IMR-90 (cell line): ENCODE measurements around the gene ADGRL3. TPM values are rescaled to one million over a fixed set of nuclear protein-coding genes. Genes with fewer than 3 reads are reported as not detected.

ENCODE experiments used
- ATAC-seq: fragments of 200-7000 bp; cut with Tn5 transposase; 2 replicates; pipeline ENCODE4 v1.9.1; 2020; ENCODE audit warnings: low read depth, mild to moderate bottlenecking, moderate library complexity
- BruUV-seq: library from RNA; stranded (reverse); fragments of 400-500 nt; replicated peaks from 2 replicates; lab custom pipeline; 2021; lab: Mats Ljungman, UMichigan
- CTCF ChIA-PET: fragments of 300-600 bp; formaldehyde crosslinking; extraction: SDS; loops from one replicate; lab custom pipeline; 2021; ENCODE audit warnings: antibody characterized with exemption; lab: Yijun Ruan, JAX
- POLR2A ChIA-PET: fragments of 300-600 bp; sonication (Branson Sonifier 250); formaldehyde crosslinking; loops from one replicate; lab custom pipeline; 2022; ENCODE audit warnings: antibody characterized with exemption; ENCODE audit not compliant: unreplicated experiment; lab: Charles Lee
- DNase-seq: peaks from one replicate; pipeline ENCODE4 v3.0.0; 2013
- H2AFZ ChIP-seq: replicated peaks from 2 replicates; pipeline ENCODE3; 2013; ENCODE audit warnings: low read length, mild to moderate bottlenecking; ENCODE audit not compliant: poor library complexity
- H2AK5ac ChIP-seq: 2 replicates; pipeline ENCODE4 v1.6.1; 2013; ENCODE audit warnings: low read depth, low read length, inconsistent platforms
- H2AK9ac ChIP-seq: replicated peaks from 2 replicates; pipeline ENCODE3; 2013; ENCODE audit warnings: mild to moderate bottlenecking, low read depth, low read length, moderate library complexity; ENCODE audit not compliant: poor library complexity
- H2BK120ac ChIP-seq: 2 replicates; pipeline ENCODE4 v1.6.1; 2013; ENCODE audit warnings: low read depth, low read length, inconsistent platforms
- H2BK15ac ChIP-seq: 3 replicates; pipeline ENCODE4 v1.6.1; 2013; ENCODE audit warnings: low read depth, low read length, inconsistent platforms
- H2BK20ac ChIP-seq: 2 replicates; pipeline ENCODE4 v1.6.1; 2013; ENCODE audit warnings: low read depth, mild to moderate bottlenecking, inconsistent platforms, low read length, moderate library complexity
- H2BK5ac ChIP-seq: 2 replicates; pipeline ENCODE4 v1.6.1; 2013; ENCODE audit warnings: mild to moderate bottlenecking, low read depth, low read length, inconsistent platforms; ENCODE audit not compliant: poor library complexity, severe bottlenecking
- H3K14ac ChIP-seq: replicated peaks from 2 replicates; pipeline ENCODE4 v1.6.1; 2013; ENCODE audit warnings: low read depth, low read length, inconsistent platforms
- H3K18ac ChIP-seq: 2 replicates; pipeline ENCODE4 v1.6.1; 2013; ENCODE audit warnings: low read depth, low read length, control low read depth
- H3K23ac ChIP-seq: 2 replicates; pipeline ENCODE4 v1.6.1; 2013; ENCODE audit warnings: low read depth, low read length, inconsistent platforms
- H3K27ac ChIP-seq: 2 replicates; pipeline ENCODE4 v1.5.1; 2013; ENCODE audit warnings: mild to moderate bottlenecking, control low read depth, low read length; ENCODE audit not compliant: insufficient read depth
- H3K27me3 ChIP-seq: 2 replicates; pipeline ENCODE4 v1.6.1; 2013; ENCODE audit warnings: low read length; ENCODE audit not compliant: control insufficient read depth, insufficient read depth
- H3K36me3 ChIP-seq: 2 replicates; pipeline ENCODE4 v1.6.1; 2013; ENCODE audit warnings: low read length, mixed read lengths; ENCODE audit not compliant: control insufficient read depth, insufficient read depth
- H3K4ac ChIP-seq: 2 replicates; pipeline ENCODE4 v1.6.1; 2013; ENCODE audit warnings: low read depth, low read length, inconsistent platforms
- H3K4me1 ChIP-seq: 2 replicates; pipeline ENCODE4 v1.6.1; 2013; ENCODE audit warnings: low read length, mixed read lengths; ENCODE audit not compliant: control insufficient read depth, insufficient read depth
- H3K4me2 ChIP-seq: 2 replicates; pipeline ENCODE4 v1.6.1; 2013; ENCODE audit warnings: low read depth, mild to moderate bottlenecking, control low read depth, low read length, moderate library complexity
- H3K4me3 ChIP-seq: 2 replicates; pipeline ENCODE4 v1.5.1; 2013; ENCODE audit warnings: low read depth, mild to moderate bottlenecking, control low read depth, low read length, moderate library complexity; ENCODE audit not compliant: insufficient read depth
- H3K56ac ChIP-seq: 2 replicates; pipeline ENCODE4 v1.6.1; 2013; ENCODE audit warnings: low read length, inconsistent platforms; ENCODE audit not compliant: insufficient read depth; ENCODE audit errors: extremely low read depth
- H3K79me1 ChIP-seq, 2 experiments: 2 replicates each; pipeline ENCODE4 v1.6.1; 2013; ENCODE audit warnings: low read length in 2 of 2, inconsistent platforms in 1 of 2, low read depth in 1 of 2
- H3K9ac ChIP-seq: 2 replicates; pipeline ENCODE4 v1.6.1; 2013; ENCODE audit warnings: low read depth, low read length, control low read depth
- H3K9me1 ChIP-seq: 2 replicates; pipeline ENCODE4 v1.6.1; 2013; ENCODE audit warnings: low read length, inconsistent platforms; ENCODE audit not compliant: insufficient read depth
- H3K9me3 ChIP-seq: 2 replicates; pipeline ENCODE4 v1.6.1; 2013; ENCODE audit warnings: low read length; ENCODE audit not compliant: control insufficient read depth, insufficient read depth
- H4K20me1 ChIP-seq: 2 replicates; pipeline ENCODE4 v1.6.1; 2013; ENCODE audit warnings: low read length, inconsistent platforms; ENCODE audit not compliant: insufficient read depth
- H4K5ac ChIP-seq: 2 replicates; pipeline ENCODE4 v1.6.1; 2013; ENCODE audit warnings: mild to moderate bottlenecking, low read depth, low read length, control low read depth
- H4K8ac ChIP-seq, 2 experiments: 2 replicates each; pipeline ENCODE4 v1.6.1; 2013; ENCODE audit warnings: low read depth in 2 of 2, low read length in 2 of 2, control low read depth in 1 of 2, inconsistent platforms in 1 of 2
- H4K91ac ChIP-seq: 2 replicates; pipeline ENCODE4 v1.6.1; 2013; ENCODE audit warnings: low read depth, low read length, inconsistent platforms; ENCODE audit not compliant: insufficient read depth
- BHLHE40 ChIP-seq: fragments of 150-350 bp; IDR thresholded peaks from 2 replicates; pipeline ENCODE4 v1.6.1; 2016; ENCODE audit warnings: mild to moderate bottlenecking, low read depth, low read length
- MAFK ChIP-seq: IDR thresholded peaks from 2 replicates; pipeline ENCODE4 v1.6.1; 2012; ENCODE audit warnings: low read depth, low read length, improper control_type of control experiment
- MAZ ChIP-seq: IDR thresholded peaks from 2 replicates; pipeline ENCODE4 v1.6.1; 2012; ENCODE audit warnings: low read depth, mild to moderate bottlenecking, low read length, improper control_type of control experiment, moderate library complexity, borderline replicate concordance
- MXI1 ChIP-seq: IDR thresholded peaks from 2 replicates; pipeline ENCODE4 v1.6.1; 2012; ENCODE audit warnings: low read depth, mild to moderate bottlenecking, low read length, moderate library complexity, borderline replicate concordance
- RAD21 ChIP-seq: IDR thresholded peaks from 2 replicates; pipeline ENCODE4 v1.6.1; 2012; ENCODE audit warnings: low read length, improper control_type of control experiment
- RFX5 ChIP-seq: IDR thresholded peaks from 2 replicates; pipeline ENCODE4 v1.8.0; 2012; ENCODE audit warnings: low read depth, mild to moderate bottlenecking, low read length, moderate library complexity
- SMC3 ChIP-seq: fragments of 150-350 bp; IDR thresholded peaks from 2 replicates; pipeline ENCODE4 v1.6.1; 2016; ENCODE audit warnings: low read depth, mild to moderate bottlenecking, antibody characterized with exemption, low read length, moderate library complexity
- whole genome bisulfite sequencing, 2 experiments: methylation state at CpG; one replicate each; pipeline versions ENCODE4 v1.1.5 to v1.1.7; 2013; ENCODE audit warnings: missing lambda C conversion rate in 2 of 2; ENCODE audit not compliant: insufficient read length in 1 of 2; ENCODE audit errors: extremely low coverage in 2 of 2; 5-methylcytosine and 5-hydroxymethylcytosine counted together
- dilution Hi-C: fragments of 300-500 bp; cut with HindIII; formaldehyde crosslinking; loops from one replicate; pipeline ENCODE4 v1.14.3; 2018; ENCODE audit warnings: low sequenced_read_pairs; ENCODE audit not compliant: unreplicated experiment
- in situ Hi-C: fragments of 300-500 bp; cut with MboI; formaldehyde crosslinking; loops from 3 replicates; pipeline ENCODE4 v1.14.3; 2019; ENCODE audit warnings: low sequenced_read_pairs, inconsistent platforms, mixed read lengths
- intact Hi-C: fragments of 100-400 bp; cut with micrococcal nuclease; formaldehyde crosslinking; loops from 2 replicates; pipeline ENCODE4 v1.10.0; 2022
- polyA plus RNA-seq, 3 experiments: library from polyadenylated mRNA; depleted of rRNA; stranded (reverse); fragments of >200 nt; gene quantifications; 2 replicates each; pipeline ENCODE4 v1.2.3, GENCODE V29; 2012; ENCODE audit warnings: low replicate concordance in 1 of 3
- total RNA-seq: library from RNA; depleted of rRNA; stranded (reverse); fragments of >200 nt; gene quantifications from 2 replicates; pipeline ENCODE4 v1.2.3, GENCODE V29; 2012

The ADGRL3 gene
- total and polyA plus RNA-seq, 2 of the 4 experiments (the other 2 are of a cell fraction): 0.46 to 2.5 TPM

DNA sequence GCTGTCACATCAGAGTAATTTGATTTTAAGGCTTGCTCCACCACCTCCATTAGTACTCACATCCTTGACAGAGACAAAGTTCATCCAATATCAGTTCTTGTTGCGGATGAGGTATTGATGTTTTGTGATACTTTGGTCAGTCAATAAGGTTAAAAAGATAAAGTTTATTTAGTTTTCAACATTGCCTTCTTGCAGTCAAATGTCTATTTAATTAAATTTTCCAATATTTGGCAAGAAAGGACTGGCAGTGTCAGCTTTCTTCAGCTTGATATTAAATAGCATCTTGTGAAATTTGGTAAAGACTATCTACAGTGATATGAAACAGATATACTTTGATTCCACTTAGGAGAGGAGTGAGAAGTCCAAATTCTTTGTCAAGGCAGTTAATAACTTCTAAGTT is 493.4 kb downstream of the ADGRL3 start:
- Histone ChIP-seq H2BK20ac (no peak overlapping the region), H3K4me2 (no peak overlapping the region), H3K4me1 (no peaks in the 10 kb centered on the region), H4K8ac (no peak overlapping the region), H2AFZ (no peak overlapping the region), H3K9me1 (no peaks in the 10 kb centered on the region), H2BK120ac (no peak overlapping the region), H3K4ac (no peak overlapping the region), H3K56ac (no peak overlapping the region), H3K27ac (no peak overlapping the region), H3K9me3 (no peaks in the 10 kb centered on the region), H2AK5ac (no peak overlapping the region), H3K9ac (no peak overlapping the region), H2AK9ac (no peak overlapping the region), H3K14ac (no peak overlapping the region), H3K79me1 (no peaks in the 10 kb centered on the region), H4K91ac (no peak overlapping the region), H3K4me3 (no peak overlapping the region), H2BK15ac (no peak overlapping the region), H3K27me3 (no peaks in the 10 kb centered on the region), H3K23ac (no peak overlapping the region), H4K20me1 (no peaks in the 10 kb centered on the region), H3K18ac (no peak overlapping the region), H3K36me3 (no peaks in the 10 kb centered on the region), H4K5ac (no peak overlapping the region), H2BK5ac (no peak overlapping the region)
- ATAC-seq (no peak), DNase-seq (no peak)
- intact Hi-C loops (no loop called here), in situ Hi-C loops (no loop called here), dilution Hi-C loops (no loop called here)
- BruUV-seq: no TSS peak
- ChIA-PET POLR2A (no interaction called here), CTCF (interaction anchor here (1.1 to 1.6 kb wide), 2 partner anchors 21 to 47 kb away, joined by 3 read pairs; no protein-coding TSS in a partner anchor)
- no peak for TF ChIP-seq SMC3
- TF ChIP-seq RFX5: no peak
- no peak for TF ChIP-seq MXI1
- no peak for TF ChIP-seq MAZ
- no peak for TF ChIP-seq MAFK
- no peak for TF ChIP-seq RAD21
- no peak for TF ChIP-seq BHLHE40
- no CpG with 5 or more reads among the region's 1 CpG for WGBS, 2 experiments
